GM12878 (cell line): Measurements from ENCODE around the gene COIL. TPM values are rescaled to one million over a fixed set of nuclear protein-coding genes. Genes with fewer than 3 reads are reported as not detected.
A peak's percentile ranks its signal among the peaks of the same experiment; 100 is the strongest.

ENCODE experiments used
- ATAC-seq: fragments of 200-7000 bp; cut with Tn5 transposase; 3 replicates; pipeline ENCODE4 v1.9.1; 2020; ENCODE audit warnings: mild to moderate bottlenecking, moderate library complexity
- BruUV-seq: library from RNA; stranded (reverse); fragments of 400-500 nt; replicated peaks from 2 replicates; lab custom pipeline; 2021; lab: Mats Ljungman, UMichigan
- CTCF ChIA-PET: fragments of 300-600 bp; sonication (Branson Sonifier 250); formaldehyde crosslinking; extraction: SDS; loops from one replicate; lab custom pipeline; 2021; ENCODE audit warnings: inconsistent platforms; lab: Yijun Ruan, JAX
- POLR2A ChIA-PET: fragments of 350-600 bp; formaldehyde crosslinking; extraction: SDS; loops from one replicate; lab custom pipeline; 2021; ENCODE audit warnings: inconsistent platforms; lab: Charles Lee
- RAD21 ChIA-PET: fragments of 300-600 bp; sonication (Branson Sonifier 250); formaldehyde crosslinking; loops from one replicate; lab custom pipeline; 2023; ENCODE audit warnings: antibody characterized with exemption; ENCODE audit not compliant: unreplicated experiment; lab: Charles Lee
- SMC1A ChIA-PET: fragments of 300-600 bp; sonication (Branson Sonifier 250); formaldehyde crosslinking; loops from one replicate; lab custom pipeline; 2023; ENCODE audit not compliant: unreplicated experiment, uncharacterized antibody; lab: Charles Lee
- DNase-seq: peaks from one replicate; pipeline ENCODE4 v3.0.0-alpha.2; 2011; ENCODE audit warnings: low read depth, low spot score
- FAIRE-seq: peaks from 3 replicates; lab custom pipeline; 2011; peaks lifted over from hg19 to GRCh38; lab: Jason Lieb, UNC
- H2AFZ ChIP-seq: 2 replicates; pipeline ENCODE4 v1.6.0; 2011; ENCODE audit warnings: low read depth, low read length, control low read depth; ENCODE audit not compliant: control insufficient read depth
- H3K27ac ChIP-seq: 2 replicates; pipeline ENCODE4 v1.5.1; 2011; ENCODE audit warnings: control low read depth; ENCODE audit not compliant: control insufficient read depth, insufficient read depth
- H3K27me3 ChIP-seq, 2 experiments: replicated peaks in 1 of 2; 2 replicates each; pipeline versions ENCODE4 v1.6.0 to v1.6.1; 2011; ENCODE audit warnings: low read length in 1 of 2; ENCODE audit not compliant: control insufficient read depth in 2 of 2, insufficient read depth in 2 of 2
- H3K36me3 ChIP-seq, 2 experiments: 2 replicates each; pipeline ENCODE4 v1.5.1; 2011; ENCODE audit warnings: low read length in 1 of 2; ENCODE audit not compliant: control insufficient read depth in 2 of 2, insufficient read depth in 2 of 2
- H3K4me1 ChIP-seq: 2 replicates; pipeline ENCODE4 v1.6.1; 2011; ENCODE audit warnings: mild to moderate bottlenecking, low read length, moderate library complexity, mixed read lengths; ENCODE audit not compliant: control insufficient read depth, insufficient read depth
- H3K4me2 ChIP-seq: 2 replicates; pipeline ENCODE4 v1.6.0; 2011; ENCODE audit warnings: control low read depth; ENCODE audit not compliant: control insufficient read depth, insufficient read depth
- H3K4me3 ChIP-seq: fragments of 200-600 bp; sonication (generic); 2 replicates; pipeline ENCODE4 v1.5.1; 2016
- H3K79me2 ChIP-seq: 2 replicates; pipeline ENCODE4 v1.6.0; 2011; ENCODE audit warnings: low read length; ENCODE audit not compliant: control insufficient read depth, insufficient read depth
- H3K9ac ChIP-seq: 2 replicates; pipeline ENCODE4 v1.8.0; 2011; ENCODE audit warnings: low read length, control low read depth, mixed read lengths; ENCODE audit not compliant: control insufficient read depth, insufficient read depth
- H3K9me3 ChIP-seq: replicated peaks from 3 replicates; pipeline ENCODE4 v1.5.1; 2011; ENCODE audit warnings: mild to moderate bottlenecking, low read length; ENCODE audit not compliant: control insufficient read depth, insufficient read depth
- H4K20me1 ChIP-seq: 2 replicates; pipeline ENCODE4 v1.6.0; 2011; ENCODE audit not compliant: control insufficient read depth, insufficient read depth
- BCL3 ChIP-seq: IDR thresholded peaks from 2 replicates; pipeline ENCODE4 v1.6.1; 2011; ENCODE audit warnings: borderline replicate concordance, low read depth, mild to moderate bottlenecking, moderate library complexity, low read length; ENCODE audit not compliant: insufficient read depth, poor library complexity, severe bottlenecking
- CBX5 ChIP-seq: sonication (generic); IDR thresholded peaks from 2 replicates; pipeline ENCODE4 v1.6.1; 2016; ENCODE audit warnings: low read depth, moderate library complexity, mild to moderate bottlenecking, inconsistent platforms
- CHD2 ChIP-seq: IDR thresholded peaks from 2 replicates; pipeline ENCODE4 v1.6.1; 2011; ENCODE audit warnings: low read depth, low read length, improper control_type of control experiment, borderline replicate concordance
- EGR1 ChIP-seq, 2 experiments: IDR thresholded peaks; 1 replicate in 1 of 2; 2 replicates in 1 of 2; pipeline ENCODE4 v1.6.1; 2011 to 2012; ENCODE audit warnings: low read depth in 2 of 2, low read length in 2 of 2, borderline replicate concordance in 1 of 2, mild to moderate bottlenecking in 1 of 2, moderate library complexity in 1 of 2
- ETV6 ChIP-seq, 2 experiments: fragments of 450-650 bp in 1 of 2; IDR thresholded peaks in 1 of 2; conservative IDR thresholded peaks in 1 of 2; 2 replicates each; pipeline ENCODE4 v1.6.1; 2014; ENCODE audit warnings: antibody characterized with exemption in 1 of 2, borderline replicate concordance in 1 of 2, low read depth in 1 of 2, mild to moderate bottlenecking in 1 of 2, moderate library complexity in 1 of 2
- KAT2A ChIP-seq: conservative IDR thresholded peaks from 2 replicates; pipeline ENCODE4 v1.6.1; 2011; ENCODE audit warnings: low read depth, low read length; ENCODE audit not compliant: control insufficient read depth
- LARP7 ChIP-seq: fragments of 450-650 bp; IDR thresholded peaks from 2 replicates; pipeline ENCODE4 v1.6.1; 2017; ENCODE audit warnings: mild to moderate bottlenecking
- NBN ChIP-seq: fragments of 450-650 bp; IDR thresholded peaks from 2 replicates; pipeline ENCODE4 v1.6.1; 2016
- NFYB ChIP-seq: IDR thresholded peaks from 2 replicates; pipeline ENCODE4 v1.6.1; 2011; ENCODE audit warnings: low read depth, mild to moderate bottlenecking, low read length, improper control_type of control experiment, moderate library complexity; ENCODE audit not compliant: insufficient read depth
- NRF1 ChIP-seq: conservative IDR thresholded peaks from 2 replicates; pipeline ENCODE4 v1.6.1; 2011; ENCODE audit warnings: mild to moderate bottlenecking, low read depth, low read length, improper control_type of control experiment
- RB1 ChIP-seq: fragments of 450-650 bp; formaldehyde crosslinking; IDR thresholded peaks from 2 replicates; pipeline ENCODE4 v1.6.1; 2017; ENCODE audit warnings: mild to moderate bottlenecking, borderline replicate concordance
- RFX5 ChIP-seq: IDR thresholded peaks from 2 replicates; pipeline ENCODE4 v1.6.1; 2011; ENCODE audit warnings: low read depth, low read length, improper control_type of control experiment
- SUPT20H ChIP-seq: IDR thresholded peaks from 2 replicates; pipeline ENCODE4 v1.6.1; 2011; ENCODE audit warnings: low read depth, mild to moderate bottlenecking, low read length, moderate library complexity, borderline replicate concordance; ENCODE audit not compliant: control insufficient read depth
- TCF7 ChIP-seq: IDR thresholded peaks from 2 replicates; pipeline ENCODE4 v1.6.1; 2014; ENCODE audit warnings: antibody characterized with exemption, borderline replicate concordance
- ZNF207 ChIP-seq: fragments of 450-650 bp; IDR thresholded peaks from 2 replicates; pipeline ENCODE4 v1.6.1; 2014; ENCODE audit warnings: antibody characterized with exemption, mild to moderate bottlenecking, borderline replicate concordance
- ZNF687 ChIP-seq: fragments of 450-650 bp; IDR thresholded peaks from 2 replicates; pipeline ENCODE4 v1.6.1; 2017; ENCODE audit warnings: mild to moderate bottlenecking, moderate library complexity
- WGBS: methylation state at CpG from one replicate; pipeline ENCODE4 v1.1.6; 2016; ENCODE audit warnings: low lambda C conversion rate; ENCODE audit not compliant: insufficient replicate concordance, insufficient coverage; ENCODE audit errors: missing lambda C conversion rate; 5-methylcytosine and 5-hydroxymethylcytosine counted together
- in situ Hi-C: fragments of 300-500 bp; cut with MboI; formaldehyde crosslinking; loops from 9 replicates; pipeline ENCODE4 v1.14.3; 2018; ENCODE audit warnings: mixed read lengths
- intact Hi-C: fragments of 100-400 bp; cut with micrococcal nuclease; formaldehyde crosslinking; loops from one replicate; pipeline ENCODE4 v1.14.2; 2022; ENCODE audit not compliant: unreplicated experiment
- polyA plus RNA-seq, 11 experiments: library from polyadenylated mRNA; depleted of rRNA in 4 of 11; unstranded in 6 of 11; stranded (reverse) in 5 of 11; fragments of >200 nt; fragmentation: Nextera tagmentation in 4 of 11; fragmentation: Illumina TruSeq in 1 of 11; extraction: Ambion mirVana in 4 of 11; extraction: Trizol in 1 of 11; gene quantifications; 1 replicate in 1 of 11; 2 replicates in 10 of 11; pipeline versions ENCODE4 v1.2.1 to v1.2.3, GENCODE V29; 2011 to 2016; ENCODE audit warnings: inconsistent platforms in 2 of 11, missing spikeins in 2 of 11, low read depth in 1 of 11
- total RNA-seq, 4 experiments: library from RNA; depleted of rRNA in 3 of 4; stranded (reverse); fragments of >200 nt in 3 of 4; fragmentation: Illumina TruSeq in 1 of 4; extraction: Trizol in 1 of 4; gene quantifications; 2 replicates each; pipeline versions ENCODE4 v1.2.1 to v1.2.3, GENCODE V29; 2013 to 2021

The COIL gene
- total and polyA plus RNA-seq, 10 of the 15 experiments (the other 5 are each of a cell fraction or from before 2014, with no cell fraction given) = 13.7 to 24.3 (median 17.4) TPM

DNA sequence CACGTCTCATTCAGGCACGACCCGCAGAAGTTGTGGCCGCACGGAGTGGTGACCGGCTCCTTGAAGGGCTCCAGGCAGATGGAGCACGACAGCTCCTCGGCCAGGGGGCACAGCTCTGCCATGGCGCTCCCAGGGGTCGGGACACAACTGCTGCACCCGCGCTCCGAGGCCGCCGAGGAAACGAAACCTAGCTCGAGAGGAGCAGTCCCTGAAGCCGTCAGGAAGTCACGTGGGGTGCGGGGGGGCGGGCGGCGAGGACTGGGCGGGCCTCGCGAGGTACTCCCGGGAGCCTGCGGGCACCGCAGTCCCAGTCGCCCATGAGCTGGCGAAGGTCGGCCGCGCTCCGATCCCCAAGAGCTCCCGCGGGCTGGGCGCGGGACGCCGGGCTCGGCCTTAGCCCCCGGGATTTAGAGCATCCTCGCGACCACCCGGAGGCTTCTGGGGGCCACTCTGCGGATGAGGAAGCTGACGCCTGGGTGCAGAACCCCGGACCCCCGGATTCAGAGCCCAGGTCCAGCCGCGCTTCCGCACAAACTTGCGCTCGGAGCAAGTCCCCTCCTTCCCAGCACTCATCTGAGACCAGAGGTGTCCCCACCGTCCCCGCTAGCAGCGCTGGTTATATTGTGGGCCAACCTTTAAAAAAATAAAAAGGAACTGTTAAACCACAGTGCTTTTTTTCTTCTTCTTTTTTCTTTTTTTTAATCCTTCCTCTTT lies 46.8 kb downstream of the COIL start, which contains the start of gene TRIM25:
Gene TRIM25, minus strand, starts transcription at position 183 of the 714 bp plus-strand sequence. Its CDS starts 61 bp downstream, at position 122.
- Histone ChIP-seq H3K9me3 (no peaks in the 10 kb centered on the region; the same call in 2 of the 3 replicates), H3K4me3 (peak within 1 kb of the TSS; percentile 98), H4K20me1 (peaks cover 15% of the 10 kb centered on the region), H3K27me3 (no peaks in the 10 kb centered on the region), H3K4me2 (peak within 1 kb of the TSS; percentile 92), H3K36me3 (peaks cover 0 to 7% of the 10 kb centered on the region in 2 experiments; a peak in 2 of 4 replicates), H3K9ac (peak within 1 kb of the TSS; percentile 79), H3K79me2 (peaks cover 60% of the 10 kb centered on the region), H3K4me1 (peaks cover 19% of the 10 kb centered on the region), H3K27ac (peak within 1 kb of the TSS; percentile 86), H2AFZ (peak within 1 kb of the TSS; percentile 79)
- SMC1A ChIA-PET = interaction anchor here (1.0 to 1.7 kb wide), 7 partner anchors 53 to 690 kb away, joined by 3 to 8 read pairs (median 3); no protein-coding TSS in a partner anchor
- 1% methylated on average over 44 of the region's 58 CpGs for WGBS
- peak; percentile 87 for ATAC-seq
- no peak for FAIRE-seq
- intact Hi-C loops (no loop called here), in situ Hi-C loops (no loop called here)
- CTCF ChIA-PET = interaction anchor here (0.7 to 1.6 kb wide), 4 partner anchors 17 to 177 kb away, joined by 3 to 5 read pairs (median 3); no protein-coding TSS in a partner anchor
- BruUV-seq = TSS peak; percentile 99
- peak; percentile 60 for DNase-seq
- RAD21 ChIA-PET = interaction anchor here (0.6 to 1.6 kb wide), 8 partner anchors 9 to 93 kb away, joined by 3 to 7 read pairs (median 4); partner anchors contain the start of gene SCPEP1
- POLR2A ChIA-PET = interaction anchor here (0.6 to 1.2 kb wide), 7 partner anchors 15 to 690 kb away, joined by 3 to 8 read pairs (median 4); partner anchors contain the start of genes C17orf67, DGKE and SCPEP1
- TF ChIP-seq ZNF687 = peak; percentile 88
- TF ChIP-seq NBN = 0 out of 2 replicates have a peak, but pooled peaks have one; percentile 47
- no peak for TF ChIP-seq KAT2A
- TF ChIP-seq TCF7 = no peak
- no peak for TF ChIP-seq CBX5
- no peak for TF ChIP-seq ZNF207
- TF ChIP-seq LARP7 = peak; percentile 58; the same call in 1 of the 2 replicates
- TF ChIP-seq EGR1 (IDR thresholded peaks at IDR 0.05; ENCODE audit: borderline replicate concordance in 1 of 2, low read depth in 2 of 2, low read length in 2 of 2) = peak in 1 of 2 experiments; percentile 53; a peak in 1 of 3 replicates
- TF ChIP-seq RB1 = peak; percentile 83; the same call in 1 of the 2 replicates
- TF ChIP-seq BCL3 = peak; percentile 38
- TF ChIP-seq NFYB = no peak
- TF ChIP-seq SUPT20H = no peak
- TF ChIP-seq CHD2 = peak; percentile 72
- TF ChIP-seq RFX5 = no peak
- TF ChIP-seq NRF1 = no peak
- TF ChIP-seq ETV6 (conservative IDR thresholded peaks at IDR 0.05 in 1 of 2, IDR thresholded peaks at IDR 0.05 in 1 of 2; ENCODE audit: borderline replicate concordance in 1 of 2, low read depth in 1 of 2) = peak in 1 of 2 experiments; percentile 50; a peak in 2 of 4 replicates
